Measurements from ENCODE around the gene MAGI3.
"Not testable (repeated sequence)": the region's sequence is repeated elsewhere in the genome, so short reads cannot be mapped to it uniquely, and the experiment has no call there.

Gene MAGI3

GRCh38 chr1:113604466-113604865 is 214.2 kb downstream of the MAGI3 start:
- not testable (repeated sequence) for H3K4me1 ChIP-seq (ENCODE audit: insufficient read depth, low read length); H3K27me3 ChIP-seq (ENCODE audit: insufficient read depth, low read length); H3K9me3 ChIP-seq (ENCODE audit: insufficient read depth, low read depth, low read length); H3K36me3 ChIP-seq (ENCODE audit: insufficient read depth, low read depth, low read length); H3K4me3 ChIP-seq (ENCODE audit: low read length); H3K9ac ChIP-seq (ENCODE audit: low read depth, low read length); H3K27ac ChIP-seq (ENCODE audit: low read length)

GRCh38 chr1:113605146-113605545 is 214.8 kb downstream of the MAGI3 start:
- Histone ChIP-seq H3K27ac (ENCODE audit: low read length) (no peak overlapping the region), H3K9me3 (ENCODE audit: insufficient read depth, low read depth, low read length) (no peaks in the 10 kb centered on the region), H3K4me3 (ENCODE audit: low read length) (no peak overlapping the region), H3K9ac (ENCODE audit: low read depth, low read length) (no peak overlapping the region), H3K27me3 (ENCODE audit: insufficient read depth, low read length) (no peaks in the 10 kb centered on the region), H3K4me1 (ENCODE audit: insufficient read depth, low read length) (no peaks in the 10 kb centered on the region), H3K36me3 (ENCODE audit: insufficient read depth, low read depth, low read length) (no peaks in the 10 kb centered on the region)

- H3K27ac ChIP-seq (ENCODE audit: low read length): no peak overlapping the region
- H3K9ac ChIP-seq (ENCODE audit: low read depth, low read length): no peak overlapping the region
- no peaks in the 10 kb centered on the region for H3K9me3 ChIP-seq (ENCODE audit: insufficient read depth, low read depth, low read length)
- H3K4me3 ChIP-seq (ENCODE audit: low read length): no peak overlapping the region
- H3K4me1 ChIP-seq (ENCODE audit: insufficient read depth, low read length): no peaks in the 10 kb centered on the region
- H3K36me3 ChIP-seq (ENCODE audit: insufficient read depth, low read depth, low read length): no peaks in the 10 kb centered on the region
- no peaks in the 10 kb centered on the region for H3K27me3 ChIP-seq (ENCODE audit: insufficient read depth, low read length)
These were observed 218.1 kb downstream of the MAGI3 start for GRCh38 chr1:113608399-113608798.

- H3K27me3 ChIP-seq (ENCODE audit: insufficient read depth, low read length): no peaks in the 10 kb centered on the region
- H3K4me1 ChIP-seq (ENCODE audit: insufficient read depth, low read length): 0 out of 2 replicates have a peak, but pooled peaks cover 2% of the 10 kb centered on the region
- no peaks in the 10 kb centered on the region for H3K9me3 ChIP-seq (ENCODE audit: insufficient read depth, low read depth, low read length)
- H3K9ac ChIP-seq (ENCODE audit: low read depth, low read length): no peak overlapping the region
- no peak overlapping the region for H3K4me3 ChIP-seq (ENCODE audit: low read length)
- H3K36me3 ChIP-seq (ENCODE audit: insufficient read depth, low read depth, low read length): no peaks in the 10 kb centered on the region
- H3K27ac ChIP-seq (ENCODE audit: low read length): no peak overlapping the region
These were observed 220.1 kb downstream of the MAGI3 start for GRCh38 chr1:113610372-113610771.

GRCh38 chr1:113615425-113615824 is 225.1 kb downstream of the MAGI3 start:
- Histone ChIP-seq H3K27ac (ENCODE audit: low read length) (no peak overlapping the region), H3K9ac (ENCODE audit: low read depth, low read length) (no peak overlapping the region)

GRCh38 chr1:113616156-113616555 is 225.8 kb downstream of the MAGI3 start:
- no peak overlapping the region for H3K27ac ChIP-seq (ENCODE audit: low read length)
- no peaks in the 10 kb centered on the region for H3K36me3 ChIP-seq (ENCODE audit: insufficient read depth, low read depth, low read length)
- no peaks in the 10 kb centered on the region for H3K27me3 ChIP-seq (ENCODE audit: insufficient read depth, low read length)
- no peaks in the 10 kb centered on the region for H3K9me3 ChIP-seq (ENCODE audit: insufficient read depth, low read depth, low read length)
- 0 out of 2 replicates have a peak, but pooled peaks cover 9% of the 10 kb centered on the region for H3K4me1 ChIP-seq (ENCODE audit: insufficient read depth, low read length)
- no peak overlapping the region for H3K9ac ChIP-seq (ENCODE audit: low read depth, low read length)
- no peak overlapping the region for H3K4me3 ChIP-seq (ENCODE audit: low read length)

More at GRCh38 chr1:113615425-113615824, 225.1 kb downstream of the MAGI3 start:
- Histone ChIP-seq H3K27me3 (ENCODE audit: insufficient read depth, low read length) (no peaks in the 10 kb centered on the region), H3K4me3 (ENCODE audit: low read length) (no peak overlapping the region), H3K9me3 (ENCODE audit: insufficient read depth, low read depth, low read length) (no peaks in the 10 kb centered on the region), H3K4me1 (ENCODE audit: insufficient read depth, low read length) (0 out of 2 replicates have a peak, but pooled peaks cover 9% of the 10 kb centered on the region), H3K36me3 (ENCODE audit: insufficient read depth, low read depth, low read length) (no peaks in the 10 kb centered on the region)

- no peak overlapping the region for H3K27ac ChIP-seq (ENCODE audit: low read length)
- H3K9ac ChIP-seq (ENCODE audit: low read depth, low read length): no peak overlapping the region
- no peaks in the 10 kb centered on the region for H3K27me3 ChIP-seq (ENCODE audit: insufficient read depth, low read length)
- no peaks in the 10 kb centered on the region for H3K36me3 ChIP-seq (ENCODE audit: insufficient read depth, low read depth, low read length)
- H3K4me3 ChIP-seq (ENCODE audit: low read length): no peak overlapping the region
- no peaks in the 10 kb centered on the region for H3K9me3 ChIP-seq (ENCODE audit: insufficient read depth, low read depth, low read length)
- 0 out of 2 replicates have a peak, but pooled peaks cover 9% of the 10 kb centered on the region for H3K4me1 ChIP-seq (ENCODE audit: insufficient read depth, low read length)
These were observed 227.3 kb downstream of the MAGI3 start for GRCh38 chr1:113617438-113618141.

- H3K4me1 ChIP-seq (ENCODE audit: insufficient read depth, low read length): no peaks in the 10 kb centered on the region
These were observed 238.7 kb downstream of the MAGI3 start for GRCh38 chr1:113628997-113629396.

GRCh38 chr1:113630340-113631327 is 240.3 kb downstream of the MAGI3 start:
- H3K27me3 ChIP-seq (ENCODE audit: insufficient read depth, low read length): no peaks in the 10 kb centered on the region
- H3K4me1 ChIP-seq (ENCODE audit: insufficient read depth, low read length): no peaks in the 10 kb centered on the region

More at GRCh38 chr1:113628997-113629396, 238.7 kb downstream of the MAGI3 start:
- Histone ChIP-seq H3K4me3 (ENCODE audit: low read length) (no peak overlapping the region), H3K9me3 (ENCODE audit: insufficient read depth, low read depth, low read length) (no peaks in the 10 kb centered on the region), H3K27me3 (ENCODE audit: insufficient read depth, low read length) (no peaks in the 10 kb centered on the region), H3K27ac (ENCODE audit: low read length) (no peak overlapping the region), H3K36me3 (ENCODE audit: insufficient read depth, low read depth, low read length) (no peaks in the 10 kb centered on the region), H3K9ac (ENCODE audit: low read depth, low read length) (no peak overlapping the region)

GRCh38 chr1:113641396-113641795 is 251.1 kb downstream of the MAGI3 start:
- Histone ChIP-seq H3K9ac (ENCODE audit: low read depth, low read length) (no peak overlapping the region), H3K4me3 (ENCODE audit: low read length) (no peak overlapping the region), H3K4me1 (ENCODE audit: insufficient read depth, low read length) (no peaks in the 10 kb centered on the region), H3K27me3 (ENCODE audit: insufficient read depth, low read length) (no peaks in the 10 kb centered on the region), H3K9me3 (ENCODE audit: insufficient read depth, low read depth, low read length) (peaks cover 5% of the 10 kb centered on the region; the same call in 1 of the 2 replicates), H3K36me3 (ENCODE audit: insufficient read depth, low read depth, low read length) (no peaks in the 10 kb centered on the region), H3K27ac (ENCODE audit: low read length) (no peak overlapping the region)

More at GRCh38 chr1:113630340-113631327, 240.3 kb downstream of the MAGI3 start:
- H3K27ac ChIP-seq (ENCODE audit: low read length): no peak overlapping the region
- H3K9ac ChIP-seq (ENCODE audit: low read depth, low read length): no peak overlapping the region
- no peaks in the 10 kb centered on the region for H3K9me3 ChIP-seq (ENCODE audit: insufficient read depth, low read depth, low read length)
- H3K36me3 ChIP-seq (ENCODE audit: insufficient read depth, low read depth, low read length): no peaks in the 10 kb centered on the region
- no peak overlapping the region for H3K4me3 ChIP-seq (ENCODE audit: low read length)

- no peak overlapping the region for H3K9ac ChIP-seq (ENCODE audit: low read depth, low read length)
- H3K4me3 ChIP-seq (ENCODE audit: low read length): no peak overlapping the region
- H3K27me3 ChIP-seq (ENCODE audit: insufficient read depth, low read length): no peaks in the 10 kb centered on the region
- no peaks in the 10 kb centered on the region for H3K9me3 ChIP-seq (ENCODE audit: insufficient read depth, low read depth, low read length)
- H3K36me3 ChIP-seq (ENCODE audit: insufficient read depth, low read depth, low read length): no peaks in the 10 kb centered on the region
- H3K4me1 ChIP-seq (ENCODE audit: insufficient read depth, low read length): no peaks in the 10 kb centered on the region
- H3K27ac ChIP-seq (ENCODE audit: low read length): no peak overlapping the region
These were observed 256.8 kb downstream of the MAGI3 start for GRCh38 chr1:113647164-113647563.
